ENCODE results near the gene KRTAP10-2.

KRTAP10-2 gene

DNA sequence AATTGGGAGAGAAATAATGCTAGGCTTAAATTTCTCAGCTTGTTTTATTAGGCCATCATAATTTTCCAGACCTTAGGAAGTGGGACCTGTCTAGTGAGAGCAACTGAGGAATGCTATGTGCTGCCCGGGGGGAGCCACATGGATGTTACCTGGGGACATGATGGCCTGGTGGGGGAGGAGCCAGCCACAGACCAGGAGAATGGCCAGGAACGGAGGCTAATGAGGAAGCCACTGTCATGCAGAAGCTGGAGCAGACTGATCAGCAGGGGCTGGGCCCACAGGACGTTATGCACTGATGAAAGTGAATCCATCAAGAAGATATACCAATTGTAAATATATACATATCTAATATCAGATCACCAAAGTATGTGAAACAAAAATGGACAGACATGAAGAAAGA, 6.7 kb downstream of the KRTAP10-2 start:
- no peak for DNase-seq (ENCODE audit: low read depth)
- TF ChIP-seq CTCF (IDR thresholded peaks at IDR 0.05; ENCODE audit: control insufficient read depth, insufficient read depth, low read depth, low read length, missing control alignments), result no peak
- no peak overlapping the region for H3K4me3 ChIP-seq (ENCODE audit: control insufficient read depth, low read depth, low read length)

DNA sequence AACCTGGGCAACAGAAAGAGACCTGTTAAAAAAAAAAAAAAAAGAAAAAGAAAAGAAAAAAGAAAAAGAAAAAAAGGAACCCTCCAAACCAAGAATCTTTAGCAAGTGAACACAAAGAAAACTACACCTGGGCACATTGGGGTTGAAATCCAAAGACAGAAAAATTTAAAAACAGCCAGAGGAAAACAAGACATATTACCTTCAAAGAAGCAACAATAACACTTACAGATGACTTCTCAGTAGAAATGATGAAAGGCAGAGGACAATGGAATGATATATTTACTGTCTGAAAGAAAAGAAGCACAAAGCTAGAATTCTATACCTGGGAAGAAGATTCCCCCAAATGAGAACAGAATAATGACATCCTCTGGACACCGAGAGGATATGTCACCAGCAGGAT, 8.6 kb downstream of the KRTAP10-2 start:
- H3K4me3 ChIP-seq (ENCODE audit: control insufficient read depth, low read depth, low read length), result no peak overlapping the region
- no peak for TF ChIP-seq CTCF (IDR thresholded peaks at IDR 0.05; ENCODE audit: control insufficient read depth, insufficient read depth, low read depth, low read length, missing control alignments)
- no peak for DNase-seq (ENCODE audit: low read depth)

- H3K4me3 ChIP-seq (ENCODE audit: control insufficient read depth, low read depth, low read length), result no peak overlapping the region
- DNase-seq (ENCODE audit: low read depth), result no peak
- no peak for TF ChIP-seq CTCF (IDR thresholded peaks at IDR 0.05; ENCODE audit: control insufficient read depth, insufficient read depth, low read depth, low read length, missing control alignments)
Measured at GRCh38 chr21:44540741-44541288, 10.5 kb downstream of the KRTAP10-2 start.

- no peak for TF ChIP-seq CTCF (IDR thresholded peaks at IDR 0.05; ENCODE audit: control insufficient read depth, insufficient read depth, low read depth, low read length, missing control alignments)
- DNase-seq (ENCODE audit: low read depth), result no peak
Measured at GRCh38 chr21:44539991-44540666, 11.2 kb downstream of the KRTAP10-2 start, which contains the start of gene KRTAP10-1. KRTAP10-1 (minus strand) TSS chr21:44540195; CDS start chr21:44540150, 45 bp downstream.

GRCh38 chr21:44539046-44539445, 12.3 kb downstream of the KRTAP10-2 start:
- DNase-seq (ENCODE audit: low read depth), result no peak
- no peak for TF ChIP-seq CTCF (IDR thresholded peaks at IDR 0.05; ENCODE audit: control insufficient read depth, insufficient read depth, low read depth, low read length, missing control alignments)
- H3K4me3 ChIP-seq (ENCODE audit: control insufficient read depth, low read depth, low read length), result no peak overlapping the region

More at GRCh38 chr21:44539991-44540666, 11.2 kb downstream of the KRTAP10-2 start, which contains the start of gene KRTAP10-1:
- H3K4me3 ChIP-seq (ENCODE audit: control insufficient read depth, low read depth, low read length), result no peak within 1 kb of the TSS

- H3K4me3 ChIP-seq (ENCODE audit: control insufficient read depth, low read depth, low read length), result no peak overlapping the region
- no peak for DNase-seq (ENCODE audit: low read depth)
- TF ChIP-seq CTCF (IDR thresholded peaks at IDR 0.05; ENCODE audit: control insufficient read depth, insufficient read depth, low read depth, low read length, missing control alignments), result no peak
Measured at GRCh38 chr21:44537930-44538911, 13.1 kb downstream of the KRTAP10-2 start.
